Measurements from ENCODE around the gene CARF.

- TF ChIP-seq POLR2AphosphoS5 (IDR thresholded peaks at IDR 0.05; ENCODE audit: low read depth, low read length) (no peak), TAF1 (IDR thresholded peaks at IDR 0.05; ENCODE audit: borderline replicate concordance, insufficient read depth, low read length) (no peak), SIN3A (IDR thresholded peaks at IDR 0.05; ENCODE audit: borderline replicate concordance, insufficient read depth, low read length) (no peak), FOXP2 (optimal IDR thresholded peaks at IDR 0.05; ENCODE audit: borderline replicate concordance, extremely low read depth, extremely low read length, insufficient read depth) (no peak)
- TF ChIP-seq, protein P1, sequence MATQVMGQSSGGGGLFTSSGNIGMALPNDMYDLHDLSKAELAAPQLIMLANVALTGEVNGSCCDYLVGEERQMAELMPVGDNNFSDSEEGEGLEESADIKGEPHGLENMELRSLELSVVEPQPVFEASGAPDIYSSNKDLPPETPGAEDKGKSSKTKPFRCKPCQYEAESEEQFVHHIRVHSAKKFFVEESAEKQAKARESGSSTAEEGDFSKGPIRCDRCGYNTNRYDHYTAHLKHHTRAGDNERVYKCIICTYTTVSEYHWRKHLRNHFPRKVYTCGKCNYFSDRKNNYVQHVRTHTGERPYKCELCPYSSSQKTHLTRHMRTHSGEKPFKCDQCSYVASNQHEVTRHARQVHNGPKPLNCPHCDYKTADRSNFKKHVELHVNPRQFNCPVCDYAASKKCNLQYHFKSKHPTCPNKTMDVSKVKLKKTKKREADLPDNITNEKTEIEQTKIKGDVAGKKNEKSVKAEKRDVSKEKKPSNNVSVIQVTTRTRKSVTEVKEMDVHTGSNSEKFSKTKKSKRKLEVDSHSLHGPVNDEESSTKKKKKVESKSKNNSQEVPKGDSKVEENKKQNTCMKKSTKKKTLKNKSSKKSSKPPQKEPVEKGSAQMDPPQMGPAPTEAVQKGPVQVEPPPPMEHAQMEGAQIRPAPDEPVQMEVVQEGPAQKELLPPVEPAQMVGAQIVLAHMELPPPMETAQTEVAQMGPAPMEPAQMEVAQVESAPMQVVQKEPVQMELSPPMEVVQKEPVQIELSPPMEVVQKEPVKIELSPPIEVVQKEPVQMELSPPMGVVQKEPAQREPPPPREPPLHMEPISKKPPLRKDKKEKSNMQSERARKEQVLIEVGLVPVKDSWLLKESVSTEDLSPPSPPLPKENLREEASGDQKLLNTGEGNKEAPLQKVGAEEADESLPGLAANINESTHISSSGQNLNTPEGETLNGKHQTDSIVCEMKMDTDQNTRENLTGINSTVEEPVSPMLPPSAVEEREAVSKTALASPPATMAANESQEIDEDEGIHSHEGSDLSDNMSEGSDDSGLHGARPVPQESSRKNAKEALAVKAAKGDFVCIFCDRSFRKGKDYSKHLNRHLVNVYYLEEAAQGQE (IDR thresholded peaks at IDR 0.05; ENCODE audit: insufficient read depth in 1 of 2, low read depth in 2 of 2, low read length in 2 of 2) = no peak
These were observed 32.3 kb downstream of the CARF start for GRCh38 chr2:202944408-202944807.

Measured in PFSK-1 (cell line).